ENCODE measurements around the gene GPC6.

DNA sequence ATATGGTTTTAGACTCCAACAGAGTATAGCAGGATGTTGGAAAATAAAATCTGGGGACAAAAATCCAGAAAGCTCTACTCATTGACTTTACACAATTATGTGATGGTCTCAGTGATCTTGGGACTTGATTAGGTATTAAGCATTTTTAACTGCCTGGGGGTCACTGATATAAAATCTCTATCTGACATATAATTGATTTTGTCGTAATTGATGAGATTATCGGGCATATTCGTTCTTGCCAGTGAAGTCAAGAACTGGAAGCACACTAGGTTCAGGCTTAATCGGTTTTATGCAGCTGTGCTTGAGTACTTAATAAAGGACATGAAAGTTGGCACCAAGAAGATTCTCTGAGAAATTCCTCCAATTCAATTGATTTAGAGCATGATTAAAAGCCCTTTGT lies 862.1 kb downstream of the GPC6 start:
- TF ChIP-seq, protein P1, sequence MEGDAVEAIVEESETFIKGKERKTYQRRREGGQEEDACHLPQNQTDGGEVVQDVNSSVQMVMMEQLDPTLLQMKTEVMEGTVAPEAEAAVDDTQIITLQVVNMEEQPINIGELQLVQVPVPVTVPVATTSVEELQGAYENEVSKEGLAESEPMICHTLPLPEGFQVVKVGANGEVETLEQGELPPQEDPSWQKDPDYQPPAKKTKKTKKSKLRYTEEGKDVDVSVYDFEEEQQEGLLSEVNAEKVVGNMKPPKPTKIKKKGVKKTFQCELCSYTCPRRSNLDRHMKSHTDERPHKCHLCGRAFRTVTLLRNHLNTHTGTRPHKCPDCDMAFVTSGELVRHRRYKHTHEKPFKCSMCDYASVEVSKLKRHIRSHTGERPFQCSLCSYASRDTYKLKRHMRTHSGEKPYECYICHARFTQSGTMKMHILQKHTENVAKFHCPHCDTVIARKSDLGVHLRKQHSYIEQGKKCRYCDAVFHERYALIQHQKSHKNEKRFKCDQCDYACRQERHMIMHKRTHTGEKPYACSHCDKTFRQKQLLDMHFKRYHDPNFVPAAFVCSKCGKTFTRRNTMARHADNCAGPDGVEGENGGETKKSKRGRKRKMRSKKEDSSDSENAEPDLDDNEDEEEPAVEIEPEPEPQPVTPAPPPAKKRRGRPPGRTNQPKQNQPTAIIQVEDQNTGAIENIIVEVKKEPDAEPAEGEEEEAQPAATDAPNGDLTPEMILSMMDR (IDR thresholded peaks at IDR 0.05), result no peak
- no peak for TF ChIP-seq POLR2A (IDR thresholded peaks at IDR 0.05)
